ENCODE data around the gene PRAMEF15. TPM values are rescaled to one million over a fixed set of nuclear protein-coding genes. Genes with fewer than 3 reads are reported as not detected.
"Not testable (repeated sequence)": the region's sequence is repeated elsewhere in the genome, so short reads cannot be mapped to it uniquely, and the experiment has no call there.

PRAMEF15 gene
- total RNA-seq (ENCODE audit: low replicate concordance), result not detected in 2 replicates

DNA sequence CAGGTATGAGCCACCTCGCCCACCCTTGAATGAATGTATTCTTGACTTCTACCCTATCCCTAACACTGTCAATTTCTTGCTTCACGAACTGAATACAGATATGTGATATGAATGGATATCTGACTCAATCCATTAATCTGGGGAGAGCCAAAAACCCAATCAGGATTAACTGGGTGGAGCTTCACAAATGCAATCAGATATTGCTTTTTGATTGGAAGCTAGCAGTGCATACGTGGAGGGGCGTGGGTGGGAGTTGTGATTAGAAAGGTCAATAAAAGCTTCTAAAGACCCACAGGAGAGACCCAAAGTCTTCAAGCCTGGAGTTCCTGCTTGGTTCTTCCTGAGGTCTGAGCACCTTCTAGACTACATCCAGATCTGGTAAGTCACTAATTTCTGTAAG, at the start of gene PRAMEF15:
TSS of gene PRAMEF15 (plus strand) at position 301 of the 400 bp plus-strand sequence. CDS start 2,827 bp downstream, outside the sequence.
- not testable (repeated sequence) for H3K4me3 Mint-ChIP-seq; H3K9me3 ChIP-seq (ENCODE audit: low read depth); H3K79me2 ChIP-seq (ENCODE audit: low read depth)

DNA sequence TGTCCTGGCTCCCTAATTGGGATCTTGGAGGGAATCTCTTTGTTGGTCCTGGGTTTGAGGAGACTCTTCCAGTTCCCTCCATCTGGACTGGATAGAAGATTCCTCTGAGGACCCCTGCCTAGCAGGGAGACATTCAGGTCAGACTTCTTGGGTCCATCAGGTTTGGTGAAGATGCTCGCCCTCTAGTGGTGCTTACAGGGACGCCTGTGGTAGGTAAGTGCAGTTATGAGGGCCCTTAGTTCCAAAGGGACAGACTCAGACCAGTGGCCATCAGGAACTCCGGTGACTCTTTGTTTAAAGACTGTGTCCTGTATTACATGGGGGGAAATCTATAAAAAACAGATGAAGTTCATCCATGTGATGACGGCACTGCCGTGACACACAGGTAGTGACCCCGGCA, 38.4 kb upstream of the PRAMEF15 start:
- H2AFZ ChIP-seq (replicated peaks); H3K9me3 Mint-ChIP-seq; H3K4me1 ChIP-seq; H3K36me3 ChIP-seq; H3K4me3 Mint-ChIP-seq; H3K27me3 ChIP-seq; H3K27ac Mint-ChIP-seq; H3F3A ChIP-seq (ENCODE audit: low read depth); H4K20me1 ChIP-seq (ENCODE audit: low read depth); H3K79me2 ChIP-seq (ENCODE audit: low read depth); H3K4me3 ChIP-seq; H3K4me1 Mint-ChIP-seq; H3K36me3 Mint-ChIP-seq; H3K9me3 ChIP-seq (ENCODE audit: low read depth); H3K27me3 Mint-ChIP-seq (ENCODE audit: insufficient read depth, low read depth); H3K4me2 ChIP-seq; H3K27ac ChIP-seq; H3K9ac ChIP-seq: not testable (repeated sequence)
- peak; percentile 0 for DNase-seq (ENCODE audit: low spot score)

More for the DNA sequence above, at the start of gene PRAMEF15:
- DNase-seq (ENCODE audit: low spot score); H3K27ac Mint-ChIP-seq; H3K4me3 ChIP-seq; H2AFZ ChIP-seq (replicated peaks); H3K27me3 Mint-ChIP-seq (ENCODE audit: insufficient read depth, low read depth); H3K4me1 ChIP-seq; H3K27ac ChIP-seq; H3F3A ChIP-seq (ENCODE audit: low read depth); H3K4me1 Mint-ChIP-seq; H3K9ac ChIP-seq; H3K4me2 ChIP-seq; H4K20me1 ChIP-seq (ENCODE audit: low read depth); H3K27me3 ChIP-seq; H3K36me3 ChIP-seq; H3K36me3 Mint-ChIP-seq; H3K9me3 Mint-ChIP-seq: not testable (repeated sequence)

DNA sequence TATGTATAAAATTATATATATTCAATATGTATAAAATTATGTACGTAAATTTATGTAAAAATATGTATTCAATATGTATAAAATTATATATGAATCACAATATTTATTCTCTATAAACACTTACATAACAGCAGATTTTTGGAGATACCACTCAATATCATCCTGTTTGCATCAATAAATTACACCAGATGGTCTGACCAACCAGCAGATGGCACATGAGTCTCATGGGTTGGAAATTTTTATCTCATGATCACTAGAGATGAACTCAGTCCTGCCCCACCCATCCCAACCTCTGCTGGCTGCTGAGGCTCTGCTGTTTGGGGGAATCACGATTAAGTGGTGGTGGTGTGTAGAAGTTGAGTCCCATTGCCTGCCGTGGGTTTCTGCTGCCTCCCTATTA, 35.8 kb upstream of the PRAMEF15 start:
- not testable (repeated sequence) for DNase-seq (ENCODE audit: low spot score); H3K4me1 ChIP-seq; H3K9ac ChIP-seq; H3K27ac Mint-ChIP-seq; H4K20me1 ChIP-seq (ENCODE audit: low read depth); H3K27me3 ChIP-seq; H3K9me3 Mint-ChIP-seq; H3K9me3 ChIP-seq (ENCODE audit: low read depth); H2AFZ ChIP-seq (replicated peaks); H3K4me3 Mint-ChIP-seq; H3K4me2 ChIP-seq; H3K4me3 ChIP-seq; H3K4me1 Mint-ChIP-seq; H3F3A ChIP-seq (ENCODE audit: low read depth); H3K36me3 ChIP-seq; H3K27me3 Mint-ChIP-seq (ENCODE audit: insufficient read depth, low read depth); H3K27ac ChIP-seq; H3K36me3 Mint-ChIP-seq; H3K79me2 ChIP-seq (ENCODE audit: low read depth)

DNA sequence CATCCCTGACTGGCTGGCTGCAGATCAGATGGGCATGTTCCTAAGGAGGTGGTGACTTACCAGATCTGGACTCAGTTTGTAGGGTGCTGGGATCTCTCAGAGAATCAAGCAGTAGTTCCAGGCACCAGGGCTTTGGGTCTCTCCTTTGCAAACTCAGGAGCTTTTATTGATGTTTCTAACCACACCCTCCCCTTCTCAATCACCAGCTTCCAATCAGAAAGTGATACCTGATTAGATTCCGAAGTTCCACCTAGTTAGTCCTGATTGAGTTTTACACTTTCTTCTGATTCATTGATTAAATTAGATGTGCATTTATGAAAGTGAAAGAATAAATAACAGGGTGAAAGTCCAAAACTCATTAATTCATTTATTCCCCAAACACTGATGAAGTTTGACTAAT, 30.3 kb upstream of the PRAMEF15 start, which contains the start of gene PRAMEF8:
TSS of gene PRAMEF8 (minus strand) at position 101 of the 400 bp plus-strand sequence. CDS start 1,046 bp downstream, outside the sequence.
- not testable (repeated sequence) for H2AFZ ChIP-seq (replicated peaks); H3K79me2 ChIP-seq (ENCODE audit: low read depth); H3K4me1 ChIP-seq

DNA sequence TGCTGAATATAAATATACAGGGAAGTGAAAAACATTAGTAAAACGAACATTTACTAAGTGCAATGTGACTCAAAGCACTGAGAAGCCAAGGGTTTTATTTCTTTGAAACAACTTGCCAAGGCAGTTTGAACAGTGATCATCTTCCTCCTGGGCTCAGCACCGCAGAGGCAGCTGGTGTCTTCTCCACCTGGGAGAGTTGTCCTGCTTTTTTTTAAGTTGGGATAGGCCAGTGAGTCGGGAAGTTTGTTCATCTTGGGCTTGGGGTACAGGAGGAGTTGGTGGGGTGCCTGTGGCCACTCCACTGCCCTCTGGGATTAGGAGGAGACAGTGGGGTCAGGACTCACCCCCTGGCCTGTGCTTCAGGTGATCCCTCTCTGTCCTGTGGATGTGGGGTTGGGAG, 26.4 kb upstream of the PRAMEF15 start:
- not testable (repeated sequence) for H3K36me3 ChIP-seq; H3K27ac Mint-ChIP-seq; DNase-seq (ENCODE audit: low spot score); H4K20me1 ChIP-seq (ENCODE audit: low read depth); H3K27me3 Mint-ChIP-seq (ENCODE audit: insufficient read depth, low read depth); H3K9me3 ChIP-seq (ENCODE audit: low read depth); H2AFZ ChIP-seq (replicated peaks); H3K27me3 ChIP-seq; H3K4me1 Mint-ChIP-seq; H3K4me3 ChIP-seq; H3K36me3 Mint-ChIP-seq; H3K79me2 ChIP-seq (ENCODE audit: low read depth); H3K4me1 ChIP-seq; H3K9ac ChIP-seq; H3K27ac ChIP-seq; H3K9me3 Mint-ChIP-seq; H3K4me2 ChIP-seq; H3K4me3 Mint-ChIP-seq; H3F3A ChIP-seq (ENCODE audit: low read depth)

More for the DNA sequence above, 30.3 kb upstream of the PRAMEF15 start, which contains the start of gene PRAMEF8:
- not testable (repeated sequence) for DNase-seq (ENCODE audit: low spot score); H3K4me2 ChIP-seq; H3K27me3 ChIP-seq; H3K36me3 Mint-ChIP-seq; H3K27ac Mint-ChIP-seq; H3K9ac ChIP-seq; H3K4me3 ChIP-seq; H3K9me3 Mint-ChIP-seq; H3K27ac ChIP-seq; H3K4me1 Mint-ChIP-seq; H4K20me1 ChIP-seq (ENCODE audit: low read depth); H3K4me3 Mint-ChIP-seq; H3K36me3 ChIP-seq; H3K27me3 Mint-ChIP-seq (ENCODE audit: insufficient read depth, low read depth); H3K9me3 ChIP-seq (ENCODE audit: low read depth); H3F3A ChIP-seq (ENCODE audit: low read depth)

DNA sequence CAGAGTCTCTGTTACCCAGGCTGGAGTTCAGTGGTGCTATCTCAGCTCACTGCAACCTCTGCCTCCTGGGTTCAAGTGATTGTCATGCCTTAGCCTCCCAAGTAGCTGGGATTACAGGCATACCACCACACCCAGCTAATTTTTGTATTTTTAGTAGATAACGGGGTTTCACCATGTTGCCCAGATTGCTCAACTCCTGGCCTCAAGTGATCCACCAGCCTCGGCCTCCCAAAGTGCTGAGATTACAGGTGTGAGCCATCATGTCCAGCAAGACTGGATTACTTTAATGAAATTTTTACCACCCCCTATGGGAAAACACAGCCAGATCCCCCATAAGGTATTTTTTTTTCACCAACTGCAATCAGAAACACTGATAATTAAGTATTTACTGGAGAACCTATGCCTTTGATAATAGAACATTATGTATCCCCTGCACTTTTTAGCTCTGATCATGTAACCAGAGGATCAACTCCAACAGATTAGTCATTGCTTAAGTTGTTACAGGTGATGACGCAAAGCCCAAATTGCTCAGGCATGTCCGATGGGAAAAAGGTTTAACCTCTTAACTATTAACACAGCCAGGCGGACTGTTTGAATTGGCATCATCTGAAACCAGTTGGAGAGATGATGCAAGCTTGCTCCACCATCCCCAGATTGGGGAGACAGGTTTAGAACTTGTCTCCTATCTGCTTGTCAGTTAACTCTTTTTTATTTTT, 18.0 kb upstream of the PRAMEF15 start:
- not testable (repeated sequence) for H3F3A ChIP-seq (ENCODE audit: low read depth); H3K9me3 ChIP-seq (ENCODE audit: low read depth); H3K27ac Mint-ChIP-seq; H3K36me3 ChIP-seq; H3K4me2 ChIP-seq; H3K4me1 Mint-ChIP-seq; DNase-seq (ENCODE audit: low spot score); H2AFZ ChIP-seq (replicated peaks); H3K36me3 Mint-ChIP-seq; H3K27ac ChIP-seq; H3K27me3 ChIP-seq; H3K27me3 Mint-ChIP-seq (ENCODE audit: insufficient read depth, low read depth); H3K9ac ChIP-seq; H3K4me3 Mint-ChIP-seq; H4K20me1 ChIP-seq (ENCODE audit: low read depth); H3K79me2 ChIP-seq (ENCODE audit: low read depth); H3K4me1 ChIP-seq; H3K4me3 ChIP-seq; H3K9me3 Mint-ChIP-seq

DNA sequence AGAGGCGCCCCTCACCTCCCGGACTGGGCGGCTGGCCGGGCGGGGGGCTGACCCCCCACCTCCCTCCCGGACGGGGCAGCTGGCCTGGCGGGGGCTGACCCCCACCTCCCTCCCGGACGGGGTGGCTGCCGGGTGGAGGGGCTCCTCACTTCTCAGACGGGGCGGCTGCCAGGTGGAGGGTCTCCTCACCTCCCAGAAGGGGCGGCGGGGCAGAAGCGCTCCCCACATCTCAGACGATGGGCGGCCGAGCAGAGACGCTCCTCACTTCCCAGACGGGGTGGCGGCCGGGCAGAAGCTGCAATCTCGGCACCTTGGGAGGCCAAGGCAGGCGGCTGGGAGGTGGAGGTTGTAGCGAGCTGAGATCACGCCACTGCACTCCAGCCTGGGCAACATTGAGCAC, 16.7 kb upstream of the PRAMEF15 start:
- not testable (repeated sequence) for H3K36me3 ChIP-seq; H4K20me1 ChIP-seq (ENCODE audit: low read depth); H3K9me3 ChIP-seq (ENCODE audit: low read depth); H3K4me3 Mint-ChIP-seq; DNase-seq (ENCODE audit: low spot score); H3K27me3 Mint-ChIP-seq (ENCODE audit: insufficient read depth, low read depth); H3K4me1 Mint-ChIP-seq; H3K4me3 ChIP-seq; H3F3A ChIP-seq (ENCODE audit: low read depth); H2AFZ ChIP-seq (replicated peaks); H3K4me1 ChIP-seq; H3K36me3 Mint-ChIP-seq; H3K9me3 Mint-ChIP-seq; H3K9ac ChIP-seq; H3K27ac ChIP-seq; H3K27me3 ChIP-seq; H3K27ac Mint-ChIP-seq; H3K79me2 ChIP-seq (ENCODE audit: low read depth); H3K4me2 ChIP-seq

DNA sequence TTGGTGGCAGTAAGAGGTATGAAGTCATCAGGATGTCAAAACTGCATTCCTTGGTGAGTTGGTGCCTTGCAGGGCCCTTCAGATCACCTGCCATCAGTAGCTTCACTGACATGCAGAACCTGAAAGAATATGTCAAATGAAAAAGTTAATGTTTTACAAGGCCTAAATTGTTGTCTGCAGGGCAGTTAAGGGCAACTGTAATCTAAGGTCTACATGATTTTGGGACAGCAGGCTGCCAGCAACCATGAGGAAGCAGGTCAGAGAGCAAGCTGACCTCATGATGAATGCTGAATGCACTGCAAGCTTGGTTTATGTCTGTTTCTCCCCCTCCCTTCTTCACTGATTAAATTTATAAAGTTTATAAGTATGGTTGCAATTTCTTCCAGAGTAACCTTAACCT, 13.2 kb upstream of the PRAMEF15 start:
- H3K9me3 ChIP-seq (ENCODE audit: low read depth); H3K36me3 ChIP-seq; H3K9me3 Mint-ChIP-seq; H3K9ac ChIP-seq; H2AFZ ChIP-seq (replicated peaks); DNase-seq (ENCODE audit: low spot score); H3K4me3 Mint-ChIP-seq; H3K27ac ChIP-seq; H3K4me3 ChIP-seq; H3K4me2 ChIP-seq; H3F3A ChIP-seq (ENCODE audit: low read depth); H3K4me1 ChIP-seq; H3K79me2 ChIP-seq (ENCODE audit: low read depth); H3K27me3 Mint-ChIP-seq (ENCODE audit: insufficient read depth, low read depth); H3K27ac Mint-ChIP-seq; H3K27me3 ChIP-seq; H4K20me1 ChIP-seq (ENCODE audit: low read depth); H3K4me1 Mint-ChIP-seq; H3K36me3 Mint-ChIP-seq: not testable (repeated sequence)
